SK-N-SH (cell line): ENCODE measurements around the gene BLTP1.

Experiments used
- JUND ChIP-seq: IDR thresholded peaks from 2 replicates; pipeline ENCODE4 v1.4.0; 2012
- POLR2AphosphoS5 ChIP-seq: IDR thresholded peaks from 2 replicates; pipeline ENCODE4 v1.6.1; 2012; ENCODE audit warnings: low read depth, low read length
- RAD21 ChIP-seq: IDR thresholded peaks from 2 replicates; pipeline ENCODE4 v1.6.1; 2012; ENCODE audit warnings: mild to moderate bottlenecking, low read length
- TAF1 ChIP-seq: IDR thresholded peaks from 2 replicates; pipeline ENCODE4 v1.6.1; 2012; ENCODE audit warnings: low read depth, mild to moderate bottlenecking, low read length, moderate library complexity, borderline replicate concordance
- TCF12 ChIP-seq: IDR thresholded peaks from 2 replicates; pipeline ENCODE4 v1.4.0; 2012
- USF2 ChIP-seq: fragments of 150-350 bp; IDR thresholded peaks from 2 replicates; pipeline ENCODE4 v1.6.1; 2017; ENCODE audit warnings: antibody characterized with exemption, low read length, low read depth, borderline replicate concordance
- TF ChIP-seq, protein P1 (sequence below): fragments of 200-600 bp; sonication (generic); IDR thresholded peaks from 2 replicates; pipeline ENCODE4 v1.6.1; 2017; ENCODE audit warnings: antibody characterized with exemption, mild to moderate bottlenecking, moderate library complexity

GRCh38 chr4:122140834-122141233, 11.3 kb upstream of the BLTP1 start:
- TF ChIP-seq, protein P1, sequence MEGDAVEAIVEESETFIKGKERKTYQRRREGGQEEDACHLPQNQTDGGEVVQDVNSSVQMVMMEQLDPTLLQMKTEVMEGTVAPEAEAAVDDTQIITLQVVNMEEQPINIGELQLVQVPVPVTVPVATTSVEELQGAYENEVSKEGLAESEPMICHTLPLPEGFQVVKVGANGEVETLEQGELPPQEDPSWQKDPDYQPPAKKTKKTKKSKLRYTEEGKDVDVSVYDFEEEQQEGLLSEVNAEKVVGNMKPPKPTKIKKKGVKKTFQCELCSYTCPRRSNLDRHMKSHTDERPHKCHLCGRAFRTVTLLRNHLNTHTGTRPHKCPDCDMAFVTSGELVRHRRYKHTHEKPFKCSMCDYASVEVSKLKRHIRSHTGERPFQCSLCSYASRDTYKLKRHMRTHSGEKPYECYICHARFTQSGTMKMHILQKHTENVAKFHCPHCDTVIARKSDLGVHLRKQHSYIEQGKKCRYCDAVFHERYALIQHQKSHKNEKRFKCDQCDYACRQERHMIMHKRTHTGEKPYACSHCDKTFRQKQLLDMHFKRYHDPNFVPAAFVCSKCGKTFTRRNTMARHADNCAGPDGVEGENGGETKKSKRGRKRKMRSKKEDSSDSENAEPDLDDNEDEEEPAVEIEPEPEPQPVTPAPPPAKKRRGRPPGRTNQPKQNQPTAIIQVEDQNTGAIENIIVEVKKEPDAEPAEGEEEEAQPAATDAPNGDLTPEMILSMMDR: no peak
- TF ChIP-seq RAD21 (no peak), TAF1 (no peak), JUND (no peak), POLR2AphosphoS5 (no peak), TCF12 (no peak), USF2 (no peak)
